Heart right ventricle (tissue), 16 donors: ENCODE data around the gene FGF18. TPM values are rescaled to one million over a fixed set of nuclear protein-coding genes. Genes with fewer than 3 reads are reported as not detected.

Source experiments
- ATAC-seq, 8 donors: fragments of 200-7000 bp; cut with Tn5 transposase; one replicate each; pipeline ENCODE4 v1.9.1; 2020; ENCODE audit warnings: mild to moderate bottlenecking in 8 of 8, moderate library complexity in 8 of 8, moderate number of reproducible peaks in 1 of 8
- DNase-seq, 2 donors: peaks; one replicate each; pipeline ENCODE4 v3.0.0-alpha.2; 2020
- H3K27ac ChIP-seq, 10 donors: fragments of 200-600 bp; sonication (generic) in 2 of 10; one replicate each; pipeline versions ENCODE4 v1.5.0 to v1.8.0; 2020 to 2022; ENCODE audit warnings: mild to moderate bottlenecking in 3 of 10
- H3K27me3 ChIP-seq, 7 donors: fragments of 200-600 bp; one replicate each; pipeline ENCODE4 v1.8.0; 2021 to 2022; ENCODE audit warnings: mild to moderate bottlenecking in 2 of 7
- H3K36me3 ChIP-seq, 9 donors: fragments of 200-600 bp; sonication (generic) in 1 of 9; one replicate each; pipeline versions ENCODE4 v1.5.0 to v1.8.0; 2020 to 2022; ENCODE audit warnings: mild to moderate bottlenecking in 2 of 9
- H3K4me1 ChIP-seq, 9 donors: fragments of 200-600 bp; sonication (generic) in 1 of 9; one replicate each; pipeline versions ENCODE4 v1.5.0 to v1.8.0; 2020 to 2022; ENCODE audit warnings: mild to moderate bottlenecking in 4 of 9
- H3K4me3 ChIP-seq, 10 donors: fragments of 200-600 bp; sonication (generic) in 2 of 10; one replicate each; pipeline versions ENCODE4 v1.5.0 to v1.8.0; 2020 to 2022; ENCODE audit warnings: mild to moderate bottlenecking in 7 of 10, moderate library complexity in 2 of 10
- H3K9me3 ChIP-seq, 11 donors: fragments of 200-600 bp in 10 of 11; sonication (generic) in 2 of 11; one replicate each; pipeline versions ENCODE4 v1.5.0 to v1.8.0; 2013 to 2022; ENCODE audit warnings: mild to moderate bottlenecking in 2 of 11, control low read depth in 1 of 11, moderate library complexity in 1 of 11
- CTCF ChIP-seq, 9 donors: fragments of 200-600 bp; sonication (generic) in 2 of 9; IDR thresholded peaks; one replicate each; pipeline versions ENCODE4 v1.5.0 to v1.8.0; 2021 to 2022; ENCODE audit warnings: antibody characterized with exemption in 9 of 9, mild to moderate bottlenecking in 5 of 9, moderate library complexity in 1 of 9
- WGBS, 2 donors: extraction: QIAGEN DNeasy Blood & Tissue Kit; methylation state at CpG; one replicate each; pipeline ENCODE4 v1.1.7; 2013; ENCODE audit warnings: inconsistent platforms in 1 of 2; 5-methylcytosine and 5-hydroxymethylcytosine counted together
- intact Hi-C, 10 donors: fragments of 100-400 bp; cut with DNase I; formaldehyde crosslinking; loops; one replicate each; pipeline versions ENCODE4 v1.11.1 to v1.14.2; 2022
- polyA plus RNA-seq, 2 donors: library from polyadenylated mRNA; stranded (reverse); fragments of 200-250 nt; gene quantifications; one replicate each; pipeline ENCODE4 v1.2.3, GENCODE V29; 2013
- total RNA-seq, 10 donors: library from RNA; stranded (reverse); fragmentation: NEBNext Ultra II Directional in 3 of 10; extraction: Animal tissue kit (Norgen Biotek cat#: 25700) in 3 of 10; gene quantifications; one replicate each; pipeline versions ENCODE4 v1.2.1 to v1.2.4, GENCODE V29; 2021 to 2023
- donor health status: Arrhythmogenic right ventricular cardiomyopathy.
- donor health status: ischemic (EF 13 %, LVEDD 7.1; RV severe dilation, severe dysfunction).
- donor health status: healthy with polysubstance abuse.
- donor health status: DM: no; HTN: yes; CAD: no.
- donor health status: DM: no; HTN: no; CAD: no.
- donor health status: ischemic (EF 25% LVEDD 6.9; RV normal size, moderate dysfunction).
- donor health status: ischemic (EF 25% LVEDD 5.7; RV mildly dilated, moderate dysfunction).
- donor health status: healthy.
- donor health status: DM: yes; HTN: yes; CAD: no.
- donor health status: Ischemic cardiomyopathy.
- donor health status: ischemic (EF 35%, LVEDD 5.7; RV mildly dilated, moderate dysfunction).
- donor health status: nonischemic (EF 11% LVEDD 7.7; RV severe dilation, severe dysfunction).
- donor health status: DM: yes; HTN: yes; CAD: no.
- donor health status: PGD.
- donor health status: ischemic (EF 29% LVEDD 5.4; RV normal size, mild dysfunction).
- donor health status: nonischemic (EF 23%, LVEDD 6.1; RV moderate dilation, normal function).

Gene FGF18
- total and polyA plus RNA-seq, 12 donors: 1.7 to 39.2 (median 13.7) TPM

GRCh38 chr5:171405615-171406014 lies 13.8 kb upstream of the FGF18 start:
- H3K36me3 ChIP-seq: peaks cover 0 to 80% (median 48%) of the 10 kb centered on the region in 9 donors

GRCh38 chr5:171407234-171407633 lies 12.2 kb upstream of the FGF18 start:
- no peak for TF ChIP-seq CTCF (IDR thresholded peaks at IDR 0.05)
- 69 to 73% methylated on average over 4 of the region's 4 CpGs for WGBS, 2 donors
- DNase-seq (no peak), ATAC-seq (no peak)
- no peak overlapping the region for H3K4me3 ChIP-seq
- peaks cover 0 to 80% (median 48%) of the 10 kb centered on the region in 9 donors for H3K36me3 ChIP-seq
- no peak overlapping the region for H3K27ac ChIP-seq
- no peaks in the 10 kb centered on the region for H3K9me3 ChIP-seq
- intact Hi-C loops: no loop called here
- H3K4me1 ChIP-seq: peaks cover 0 to 41% (median 30%) of the 10 kb centered on the region in 9 donors
- no peaks in the 10 kb centered on the region for H3K27me3 ChIP-seq

More at GRCh38 chr5:171405615-171406014, 13.8 kb upstream of the FGF18 start:
- Histone ChIP-seq H3K4me1 (peaks cover 0 to 38% (median 30%) of the 10 kb centered on the region in 9 donors), H3K27me3 (no peaks in the 10 kb centered on the region), H3K4me3 (no peak overlapping the region), H3K27ac (peak overlapping the region in 1 of 10 donors; percentile 3), H3K9me3 (no peaks in the 10 kb centered on the region)
- ATAC-seq: peak in 3 of 8 donors; percentile 35 to 66 (median 57)
- DNase-seq: no peak
- 53% methylated on average over 3 of the region's 3 CpGs for WGBS, 2 donors
- peak in 7 of 9 donors; percentile 41 to 57 (median 45) for TF ChIP-seq CTCF (IDR thresholded peaks at IDR 0.05)
- intact Hi-C loops: no loop called here

GRCh38 chr5:171409164-171410136 lies 10.0 kb upstream of the FGF18 start:
- DNase-seq: no peak
- Histone ChIP-seq H3K27me3 (no peaks in the 10 kb centered on the region), H3K4me3 (no peak overlapping the region), H3K4me1 (peaks cover 0 to 41% (median 30%) of the 10 kb centered on the region in 9 donors), H3K27ac (peak overlapping the region in 3 of 10 donors; percentile 35 to 55 (median 35)), H3K9me3 (no peaks in the 10 kb centered on the region), H3K36me3 (peaks cover 0 to 98% (median 48%) of the 10 kb centered on the region in 9 donors)
- no peak for TF ChIP-seq CTCF (IDR thresholded peaks at IDR 0.05)
- WGBS, 2 donors: 92 to 95% methylated on average over 8 of the region's 8 CpGs
- intact Hi-C loops: loop anchor here in 8 of 10 donors (10.0 kb wide), 6 partner anchors 325 to 1035 kb away; no protein-coding TSS in a partner anchor
- ATAC-seq: no peak

- no peak for ATAC-seq
- Histone ChIP-seq H3K27me3 (no peaks in the 10 kb centered on the region), H3K36me3 (peaks cover 0 to 95% (median 48%) of the 10 kb centered on the region in 9 donors), H3K27ac (peak overlapping the region in 3 of 10 donors; percentile 35 to 55 (median 35)), H3K9me3 (no peaks in the 10 kb centered on the region), H3K4me3 (no peak overlapping the region), H3K4me1 (peaks cover 0 to 39% (median 27%) of the 10 kb centered on the region in 9 donors)
- no peak for TF ChIP-seq CTCF (IDR thresholded peaks at IDR 0.05)
- no peak for DNase-seq
- intact Hi-C loops: loop anchor here in 8 of 10 donors (10.0 kb wide), 6 partner anchors 325 to 1035 kb away; no protein-coding TSS in a partner anchor
- WGBS, 2 donors: 0 to 44% methylated on average over 1 of the region's 1 CpG
Observed at GRCh38 chr5:171410181-171410580, 9.3 kb upstream of the FGF18 start.
